ENCODE measurements around the gene CFAP61. TPM values are rescaled to one million over a fixed set of nuclear protein-coding genes. Genes with fewer than 3 reads are reported as not detected.

Gene CFAP61
- total RNA-seq, 1 donor from 2014 or later: not detected

DNA sequence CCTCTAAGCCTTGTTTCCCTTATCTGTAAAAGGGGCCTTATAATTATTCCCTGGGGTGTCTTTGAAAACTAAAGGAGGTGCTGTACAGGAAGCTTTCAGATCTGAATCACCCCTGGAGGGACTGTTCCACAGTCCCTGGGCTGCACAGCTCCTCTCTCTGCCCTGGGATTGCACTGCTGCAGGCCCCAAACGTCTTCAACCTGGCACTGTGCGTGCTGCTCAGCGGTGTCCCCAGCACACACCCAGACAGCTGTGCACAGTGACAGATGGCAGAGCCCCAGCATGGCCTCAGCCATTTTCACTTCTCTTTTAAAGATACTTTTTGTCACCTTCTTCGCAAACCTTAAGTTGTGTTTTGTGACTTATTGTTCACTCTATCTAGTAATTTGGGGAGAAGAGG lies 264.9 kb downstream of the CFAP61 start:
- Histone ChIP-seq H2AFZ (ENCODE audit: low read depth, low read length) (no peak overlapping the region), H3K27ac (ENCODE audit: low read depth, low read length) (no peak overlapping the region), H3K4me2 (ENCODE audit: low read length) (no peak overlapping the region), H3K9ac (ENCODE audit: low read length) (no peak overlapping the region), H3K4me1 (ENCODE audit: insufficient read depth, low read length) (no peaks in the 10 kb centered on the region), H4K20me1 (ENCODE audit: insufficient read depth, low read length) (no peaks in the 10 kb centered on the region), H3K4me3 (ENCODE audit: insufficient read depth, low read depth, low read length) (no peak overlapping the region), H3K9me3 (ENCODE audit: insufficient read depth, low read depth, low read length) (no peaks in the 10 kb centered on the region), H3K27me3 (ENCODE audit: insufficient read depth, low read length) (no peaks in the 10 kb centered on the region), H3K36me3 (ENCODE audit: insufficient read depth, low read length) (no peaks in the 10 kb centered on the region), H3K79me2 (ENCODE audit: insufficient read depth, low read length) (no peaks in the 10 kb centered on the region)
- Mint-ChIP-seq H3K27me3 (ENCODE audit: low read depth, unreplicated experiment) (peaks cover 16% of the 10 kb centered on the region), H3K4me3 (ENCODE audit: unreplicated experiment) (no peak overlapping the region), H3K9me3 (ENCODE audit: unreplicated experiment) (no peaks in the 10 kb centered on the region), H3K4me1 (ENCODE audit: low read depth, unreplicated experiment) (no peaks in the 10 kb centered on the region), H3K36me3 (ENCODE audit: low read depth, unreplicated experiment) (no peaks in the 10 kb centered on the region), H3K27ac (ENCODE audit: unreplicated experiment) (no peak overlapping the region)
- FAIRE-seq (no peak), DNase-seq (ENCODE audit: low read depth) (no peak)
- TF ChIP-seq EZH2 (IDR thresholded peaks at IDR 0.05; ENCODE audit: insufficient read depth, low read length) (no peak), CTCF (IDR thresholded peaks at IDR 0.05; ENCODE audit: insufficient read depth, low read depth, low read length) (no peak)

- H3K4me1 ChIP-seq (ENCODE audit: insufficient read depth, low read length): no peaks in the 10 kb centered on the region
Observed at GRCh38 chr20:20317621-20318364, 265.5 kb downstream of the CFAP61 start.

More at GRCh38 chr20:20317621-20318364, 265.5 kb downstream of the CFAP61 start:
- Histone ChIP-seq H3K79me2 (ENCODE audit: insufficient read depth, low read length) (no peaks in the 10 kb centered on the region), H3K36me3 (ENCODE audit: insufficient read depth, low read length) (no peaks in the 10 kb centered on the region), H2AFZ (ENCODE audit: low read depth, low read length) (no peak overlapping the region), H3K27ac (ENCODE audit: low read depth, low read length) (no peak overlapping the region), H3K27me3 (ENCODE audit: insufficient read depth, low read length) (no peaks in the 10 kb centered on the region), H3K9me3 (ENCODE audit: insufficient read depth, low read depth, low read length) (no peaks in the 10 kb centered on the region), H3K9ac (ENCODE audit: low read length) (no peak overlapping the region), H4K20me1 (ENCODE audit: insufficient read depth, low read length) (no peaks in the 10 kb centered on the region), H3K4me3 (ENCODE audit: insufficient read depth, low read depth, low read length) (no peak overlapping the region), H3K4me2 (ENCODE audit: low read length) (no peak overlapping the region)
- H3K4me3 Mint-ChIP-seq (ENCODE audit: unreplicated experiment): no peak overlapping the region
- H3K4me1 Mint-ChIP-seq (ENCODE audit: low read depth, unreplicated experiment): no peaks in the 10 kb centered on the region
- DNase-seq (ENCODE audit: low read depth) (no peak), FAIRE-seq (no peak)
- H3K36me3 Mint-ChIP-seq (ENCODE audit: low read depth, unreplicated experiment): no peaks in the 10 kb centered on the region
- no peak overlapping the region for H3K27ac Mint-ChIP-seq (ENCODE audit: unreplicated experiment)
- TF ChIP-seq EZH2 (IDR thresholded peaks at IDR 0.05; ENCODE audit: insufficient read depth, low read length): no peak
- TF ChIP-seq CTCF (IDR thresholded peaks at IDR 0.05; ENCODE audit: insufficient read depth, low read depth, low read length): no peak
- peaks cover 16% of the 10 kb centered on the region for H3K27me3 Mint-ChIP-seq (ENCODE audit: low read depth, unreplicated experiment)
- H3K9me3 Mint-ChIP-seq (ENCODE audit: unreplicated experiment): no peaks in the 10 kb centered on the region

Measured in astrocyte (in vitro differentiated cells and primary cell).